SJCRH30 (cell line): ENCODE data around the gene JOSD1. TPM values are rescaled to one million over a fixed set of nuclear protein-coding genes. Genes with fewer than 3 reads are reported as not detected.

ENCODE experiments used
- DNase-seq, 2 experiments: peaks; one replicate each; pipeline ENCODE4 v3.0.0-alpha.2; 2015 to 2020
- H3K27ac ChIP-seq: fragments of 250-450 bp; sonication (Bioruptor Pico); 2 replicates; pipeline ENCODE4 v1.5.1; 2020; ENCODE audit warnings: mild to moderate bottlenecking, moderate library complexity
- H3K27me3 ChIP-seq: fragments of 250-450 bp; sonication (Bioruptor Pico); 2 replicates; pipeline ENCODE4 v1.5.1; 2020; ENCODE audit warnings: mild to moderate bottlenecking, moderate library complexity
- H3K36me3 ChIP-seq: fragments of 250-450 bp; sonication (Bioruptor Pico); 2 replicates; pipeline ENCODE4 v1.5.1; 2020; ENCODE audit warnings: mild to moderate bottlenecking, moderate library complexity
- H3K4me1 ChIP-seq: fragments of 250-450 bp; sonication (Bioruptor Pico); 2 replicates; pipeline ENCODE4 v1.5.1; 2020; ENCODE audit warnings: mild to moderate bottlenecking, moderate library complexity
- H3K4me3 ChIP-seq: fragments of 250-450 bp; sonication (Bioruptor Pico); 2 replicates; pipeline ENCODE4 v1.5.1; 2020; ENCODE audit warnings: mild to moderate bottlenecking, moderate library complexity
- H3K9me3 ChIP-seq: fragments of 250-450 bp; sonication (Bioruptor Pico); replicated peaks from 2 replicates; pipeline ENCODE4 v1.5.1; 2020; ENCODE audit warnings: mild to moderate bottlenecking, moderate library complexity
- total RNA-seq: library from RNA; depleted of rRNA; stranded (reverse); fragments of >200 nt; shearing (Covaris generic); gene quantifications from 2 replicates; pipeline ENCODE4 v1.2.3, GENCODE V29; 2014

JOSD1 gene
- total RNA-seq, 1 experiment from 2014 or later: 25.9 TPM

GRCh38 chr22:38713921-38714320 lies 13.2 kb upstream of the JOSD1 start:
- DNase-seq: no peak
- Histone ChIP-seq H3K4me1 (peaks cover 6% of the 10 kb centered on the region; the same call in 1 of the 2 replicates), H3K27ac (no peak overlapping the region), H3K9me3 (no peaks in the 10 kb centered on the region), H3K36me3 (peaks cover 2% of the 10 kb centered on the region; the same call in 1 of the 2 replicates), H3K4me3 (no peak overlapping the region), H3K27me3 (no peaks in the 10 kb centered on the region)

GRCh38 chr22:38712486-38713207 lies 11.9 kb upstream of the JOSD1 start:
- Histone ChIP-seq H3K4me3 (no peak overlapping the region), H3K9me3 (no peaks in the 10 kb centered on the region), H3K27me3 (no peaks in the 10 kb centered on the region), H3K27ac (no peak overlapping the region), H3K4me1 (no peaks in the 10 kb centered on the region), H3K36me3 (no peaks in the 10 kb centered on the region; the same call in 1 of the 2 replicates)
- no peak for DNase-seq

- peaks cover 6% of the 10 kb centered on the region for H3K4me1 ChIP-seq
Observed at GRCh38 chr22:38710866-38711265, 10.1 kb upstream of the JOSD1 start.

GRCh38 chr22:38710351-38710750 lies 9.6 kb upstream of the JOSD1 start:
- no peaks in the 10 kb centered on the region for H3K27me3 ChIP-seq
- H3K4me3 ChIP-seq: no peak overlapping the region
- H3K27ac ChIP-seq: no peak overlapping the region
- H3K9me3 ChIP-seq: no peaks in the 10 kb centered on the region
- DNase-seq: no peak
- H3K4me1 ChIP-seq: peaks cover 6% of the 10 kb centered on the region
- H3K36me3 ChIP-seq: no peaks in the 10 kb centered on the region; the same call in 1 of the 2 replicates

More at GRCh38 chr22:38710866-38711265, 10.1 kb upstream of the JOSD1 start:
- Histone ChIP-seq H3K36me3 (no peaks in the 10 kb centered on the region; the same call in 1 of the 2 replicates), H3K9me3 (no peaks in the 10 kb centered on the region), H3K27me3 (no peaks in the 10 kb centered on the region), H3K27ac (no peak overlapping the region), H3K4me3 (no peak overlapping the region)
- no peak for DNase-seq

GRCh38 chr22:38709306-38709705 lies 8.6 kb upstream of the JOSD1 start:
- Histone ChIP-seq H3K27me3 (no peaks in the 10 kb centered on the region), H3K9me3 (no peaks in the 10 kb centered on the region), H3K36me3 (no peaks in the 10 kb centered on the region; the same call in 1 of the 2 replicates), H3K4me3 (no peak overlapping the region), H3K27ac (no peak overlapping the region), H3K4me1 (peaks cover 9% of the 10 kb centered on the region)
- no peak for DNase-seq

GRCh38 chr22:38707984-38708383 lies 7.2 kb upstream of the JOSD1 start:
- no peak overlapping the region for H3K4me3 ChIP-seq
- no peak overlapping the region for H3K27ac ChIP-seq
- no peaks in the 10 kb centered on the region for H3K9me3 ChIP-seq
- no peaks in the 10 kb centered on the region for H3K27me3 ChIP-seq
- H3K36me3 ChIP-seq: no peaks in the 10 kb centered on the region; the same call in 1 of the 2 replicates
- DNase-seq: no peak
- H3K4me1 ChIP-seq: peaks cover 9% of the 10 kb centered on the region

GRCh38 chr22:38707346-38707745 lies 6.6 kb upstream of the JOSD1 start:
- Histone ChIP-seq H3K9me3 (no peaks in the 10 kb centered on the region), H3K36me3 (no peaks in the 10 kb centered on the region; the same call in 1 of the 2 replicates), H3K4me3 (peak overlapping the region; percentile 77), H3K4me1 (peaks cover 9% of the 10 kb centered on the region), H3K27me3 (no peaks in the 10 kb centered on the region), H3K27ac (no peak overlapping the region)
- no peak for DNase-seq

- Histone ChIP-seq H3K27me3 (no peaks in the 10 kb centered on the region), H3K27ac (peak overlapping the region; percentile 48; the same call in 1 of the 2 replicates), H3K4me1 (peaks cover 9% of the 10 kb centered on the region), H3K9me3 (no peaks in the 10 kb centered on the region), H3K4me3 (peak overlapping the region; percentile 77), H3K36me3 (no peaks in the 10 kb centered on the region; the same call in 1 of the 2 replicates)
- no peak for DNase-seq
Observed at GRCh38 chr22:38706901-38707195, 6.1 kb upstream of the JOSD1 start.

GRCh38 chr22:38706101-38706900 lies 5.6 kb upstream of the JOSD1 start:
- H3K36me3 ChIP-seq: no peaks in the 10 kb centered on the region; the same call in 1 of the 2 replicates

GRCh38 chr22:38705235-38706100 lies 4.7 kb upstream of the JOSD1 start, which contains the start of gene GTPBP1:
Gene GTPBP1 (plus strand): TSS chr22:38705944. CDS start chr22:38705956, 12 bp downstream.
- Histone ChIP-seq H3K4me1 (peaks cover 9% of the 10 kb centered on the region), H3K9me3 (no peaks in the 10 kb centered on the region), H3K27ac (peak within 1 kb of the TSS; percentile 48), H3K27me3 (no peaks in the 10 kb centered on the region), H3K4me3 (peak within 1 kb of the TSS; percentile 77), H3K36me3 (no peaks in the 10 kb centered on the region; the same call in 1 of the 2 replicates)
- peak; percentile 99 for DNase-seq

More at GRCh38 chr22:38706101-38706900, 5.6 kb upstream of the JOSD1 start:
- Histone ChIP-seq H3K9me3 (no peaks in the 10 kb centered on the region), H3K27ac (peak overlapping the region; percentile 48), H3K4me1 (peaks cover 9% of the 10 kb centered on the region), H3K27me3 (no peaks in the 10 kb centered on the region), H3K4me3 (peak overlapping the region; percentile 77)
- peak; percentile 43 to 48 for DNase-seq

GRCh38 chr22:38704654-38705234 lies 4.0 kb upstream of the JOSD1 start:
- peak in 1 of 2 experiments; percentile 19 for DNase-seq
- no peaks in the 10 kb centered on the region for H3K27me3 ChIP-seq
- peak overlapping the region; percentile 8; the same call in 1 of the 2 replicates for H3K27ac ChIP-seq
- no peaks in the 10 kb centered on the region for H3K9me3 ChIP-seq
- peak overlapping the region; percentile 45 for H3K4me3 ChIP-seq
- peaks cover 9% of the 10 kb centered on the region for H3K4me1 ChIP-seq
- no peaks in the 10 kb centered on the region for H3K36me3 ChIP-seq

- Histone ChIP-seq H3K9me3 (no peaks in the 10 kb centered on the region), H3K36me3 (no peaks in the 10 kb centered on the region), H3K4me3 (peak overlapping the region; percentile 95), H3K27me3 (no peaks in the 10 kb centered on the region), H3K4me1 (peaks cover 3% of the 10 kb centered on the region; the same call in 1 of the 2 replicates), H3K27ac (peak overlapping the region; percentile 50; the same call in 1 of the 2 replicates)
- DNase-seq: peak; percentile 60 to 63
Observed at GRCh38 chr22:38700270-38700788, 414 bp downstream of the JOSD1 start.

- Histone ChIP-seq H3K27ac (no peak overlapping the region; the same call in 1 of the 2 replicates), H3K4me1 (peaks cover 3% of the 10 kb centered on the region; the same call in 1 of the 2 replicates), H3K36me3 (no peaks in the 10 kb centered on the region), H3K9me3 (no peaks in the 10 kb centered on the region), H3K4me3 (peak overlapping the region; percentile 95), H3K27me3 (no peaks in the 10 kb centered on the region)
- peak in 1 of 2 experiments; percentile 9 for DNase-seq
Observed at GRCh38 chr22:38699784-38700183, 959 bp downstream of the JOSD1 start.
